ENCODE data around the gene GPR84.
"Not testable (repeated sequence)": the region's sequence is repeated elsewhere in the genome, so short reads cannot be mapped to it uniquely, and the experiment has no call there.

GPR84 gene

GRCh38 chr12:54355104-54355815, 9.0 kb downstream of the GPR84 start:
- peak; percentile 82 for DNase-seq (ENCODE audit: low spot score)
- H4K8ac ChIP-seq (ENCODE audit: low read depth, low read length) = no peak overlapping the region
- no peak overlapping the region for H3K14ac ChIP-seq (ENCODE audit: low read length)
- no peak overlapping the region for H3K4ac ChIP-seq (ENCODE audit: low read length)
- peak overlapping the region; percentile 44 for H3K18ac ChIP-seq (ENCODE audit: low read length)
- H2AK5ac ChIP-seq (ENCODE audit: low read depth, low read length) = no peak overlapping the region
- peak overlapping the region; percentile 41 for H3K4me2 ChIP-seq (ENCODE audit: insufficient read depth, low read length, poor library complexity, severe bottlenecking)
- H2BK15ac ChIP-seq (ENCODE audit: low read length) = no peak overlapping the region
- H3K9me3 ChIP-seq (replicated peaks in 1 of 2; ENCODE audit: control insufficient read depth in 2 of 2, insufficient read depth in 1 of 2, low read depth in 1 of 2, low read length in 2 of 2) = no peaks in the 10 kb centered on the region
- no CpG with 5 or more reads among the region's 6 CpGs for WGBS, 2 donors (ENCODE audit: extremely low coverage in 2 of 2, insufficient read length in 2 of 2, insufficient replicate concordance in 1 of 2)
- peak overlapping the region; percentile 93 for H3K27ac ChIP-seq (replicated peaks; ENCODE audit: low read length)
- peak overlapping the region; percentile 28 for H4K91ac ChIP-seq (ENCODE audit: low read depth, low read length, poor library complexity)
- H2BK12ac ChIP-seq (ENCODE audit: low read length) = peak overlapping the region; percentile 34
- no peak overlapping the region for H3K9ac ChIP-seq (ENCODE audit: low read depth, low read length, poor library complexity)
- H2AFZ ChIP-seq (ENCODE audit: low read length) = peak overlapping the region; percentile 34
- H3K4me3 ChIP-seq (ENCODE audit: low read length in 2 of 2) = no peak overlapping the region
- H2BK120ac ChIP-seq (ENCODE audit: low read depth, low read length) = peak overlapping the region; percentile 10
- peaks cover 0 to 14% of the 10 kb centered on the region in 2 donors for H3K36me3 ChIP-seq (replicated peaks in 1 of 2; ENCODE audit: control insufficient read depth in 2 of 2, insufficient read depth in 2 of 2, low read length in 2 of 2)
- H3K23ac ChIP-seq (ENCODE audit: low read depth, low read length, poor library complexity) = no peak overlapping the region
- no peaks in the 10 kb centered on the region for H3K79me1 ChIP-seq (ENCODE audit: low read depth, low read length)
- H2BK5ac ChIP-seq (ENCODE audit: low read length) = peak overlapping the region; percentile 83
- no peaks in the 10 kb centered on the region for H3K27me3 ChIP-seq (ENCODE audit: control insufficient read depth in 3 of 3, insufficient read depth in 3 of 3, low read depth in 1 of 3, low read length in 3 of 3)
- peaks cover 65 to 83% of the 10 kb centered on the region in 2 donors for H3K4me1 ChIP-seq (ENCODE audit: control insufficient read depth in 2 of 2, insufficient read depth in 1 of 2, low read depth in 1 of 2, low read length in 2 of 2)

- H3K4me2 ChIP-seq (ENCODE audit: insufficient read depth, low read length, poor library complexity, severe bottlenecking); H3K4me3 ChIP-seq (ENCODE audit: low read length in 2 of 2); H2AFZ ChIP-seq (ENCODE audit: low read length); H4K91ac ChIP-seq (ENCODE audit: low read depth, low read length, poor library complexity); H3K9me3 ChIP-seq (replicated peaks in 1 of 2; ENCODE audit: control insufficient read depth in 2 of 2, insufficient read depth in 1 of 2, low read depth in 1 of 2, low read length in 2 of 2); H3K14ac ChIP-seq (ENCODE audit: low read length); H3K27me3 ChIP-seq (ENCODE audit: control insufficient read depth in 3 of 3, insufficient read depth in 3 of 3, low read depth in 1 of 3, low read length in 3 of 3); H2BK15ac ChIP-seq (ENCODE audit: low read length); H3K4ac ChIP-seq (ENCODE audit: low read length); H3K79me1 ChIP-seq (ENCODE audit: low read depth, low read length); H3K23ac ChIP-seq (ENCODE audit: low read depth, low read length, poor library complexity); H3K18ac ChIP-seq (ENCODE audit: low read length); H2AK5ac ChIP-seq (ENCODE audit: low read depth, low read length); H4K8ac ChIP-seq (ENCODE audit: low read depth, low read length); DNase-seq (ENCODE audit: low spot score); H3K9ac ChIP-seq (ENCODE audit: low read depth, low read length, poor library complexity); H2BK12ac ChIP-seq (ENCODE audit: low read length); H2BK120ac ChIP-seq (ENCODE audit: low read depth, low read length); H2BK5ac ChIP-seq (ENCODE audit: low read length): not testable (repeated sequence)
- Histone ChIP-seq H3K36me3 (replicated peaks in 1 of 2; ENCODE audit: control insufficient read depth in 2 of 2, insufficient read depth in 2 of 2, low read length in 2 of 2) (peaks cover 0 to 24% of the 10 kb centered on the region in 2 donors), H3K4me1 (ENCODE audit: control insufficient read depth in 2 of 2, insufficient read depth in 1 of 2, low read depth in 1 of 2, low read length in 2 of 2) (peaks cover 66 to 81% of the 10 kb centered on the region in 2 donors), H3K27ac (replicated peaks; ENCODE audit: low read length) (peak overlapping the region; percentile 99)
- no CpG with 5 or more reads among the region's 7 CpGs for WGBS, 2 donors (ENCODE audit: extremely low coverage in 2 of 2, insufficient read length in 2 of 2, insufficient replicate concordance in 1 of 2)
Observed at GRCh38 chr12:54354271-54354670, 10.0 kb downstream of the GPR84 start.

- Histone ChIP-seq H3K14ac (ENCODE audit: low read length) (no peak overlapping the region), H3K79me1 (ENCODE audit: low read depth, low read length) (no peaks in the 10 kb centered on the region), H2AK5ac (ENCODE audit: low read depth, low read length) (peak overlapping the region; percentile 5), H2BK15ac (ENCODE audit: low read length) (no peak overlapping the region), H4K91ac (ENCODE audit: low read depth, low read length, poor library complexity) (peak overlapping the region; percentile 28), H3K36me3 (replicated peaks in 1 of 2; ENCODE audit: control insufficient read depth in 2 of 2, insufficient read depth in 2 of 2, low read length in 2 of 2) (peaks cover 0 to 33% of the 10 kb centered on the region in 2 donors), H2AFZ (ENCODE audit: low read length) (no peak overlapping the region), H2BK5ac (ENCODE audit: low read length) (peak overlapping the region; percentile 14), H3K4me1 (ENCODE audit: control insufficient read depth in 2 of 2, insufficient read depth in 1 of 2, low read depth in 1 of 2, low read length in 2 of 2) (peaks cover 68 to 76% of the 10 kb centered on the region in 2 donors), H3K18ac (ENCODE audit: low read length) (peak overlapping the region; percentile 76), H3K27me3 (ENCODE audit: control insufficient read depth in 3 of 3, insufficient read depth in 3 of 3, low read depth in 1 of 3, low read length in 3 of 3) (no peaks in the 10 kb centered on the region), H3K23ac (ENCODE audit: low read depth, low read length, poor library complexity) (no peak overlapping the region), H3K4ac (ENCODE audit: low read length) (peak overlapping the region; percentile 4), H3K4me2 (ENCODE audit: insufficient read depth, low read length, poor library complexity, severe bottlenecking) (peak overlapping the region; percentile 42), H2BK12ac (ENCODE audit: low read length) (no peak overlapping the region), H2BK120ac (ENCODE audit: low read depth, low read length) (peak overlapping the region; percentile 56), H3K9ac (ENCODE audit: low read depth, low read length, poor library complexity) (peak overlapping the region; percentile 84), H4K8ac (ENCODE audit: low read depth, low read length) (no peak overlapping the region), H3K4me3 (ENCODE audit: low read length in 2 of 2) (peak overlapping the region; percentile 28 to 49), H3K9me3 (replicated peaks in 1 of 2; ENCODE audit: control insufficient read depth in 2 of 2, insufficient read depth in 1 of 2, low read depth in 1 of 2, low read length in 2 of 2) (no peaks in the 10 kb centered on the region), H3K27ac (replicated peaks; ENCODE audit: low read length) (peak overlapping the region; percentile 99)
- WGBS, 2 donors (ENCODE audit: extremely low coverage in 2 of 2, insufficient read length in 2 of 2, insufficient replicate concordance in 1 of 2) = no CpG with 5 or more reads among the region's 1 CpG
- peak; percentile 30 for DNase-seq (ENCODE audit: low spot score)
Observed at GRCh38 chr12:54352891-54353874, 11.1 kb downstream of the GPR84 start.
